Peyer's patch (tissue), 4 donors: ENCODE results near the gene GPR21. TPM values are rescaled to one million over a fixed set of nuclear protein-coding genes. Genes with fewer than 3 reads are reported as not detected.

Source experiments
- DNase-seq, 3 donors: peaks; one replicate each; pipeline ENCODE4 v3.0.0-alpha.2; 2017 to 2019
- H3K27ac ChIP-seq, 4 donors: fragments of 200-600 bp; sonication (generic); one replicate each; pipeline ENCODE4 v1.5.1; 2016 to 2019
- H3K27me3 ChIP-seq, 2 donors: fragments of 200-600 bp; sonication (generic); one replicate each; pipeline ENCODE4 v1.5.1; 2019
- H3K36me3 ChIP-seq, 3 donors: fragments of 200-600 bp; sonication (generic); one replicate each; pipeline ENCODE4 v1.5.1; 2016 to 2019
- H3K4me1 ChIP-seq, 4 donors: fragments of 200-600 bp; sonication (generic); one replicate each; pipeline ENCODE4 v1.5.1; 2016 to 2019
- H3K4me3 ChIP-seq, 4 donors: fragments of 200-600 bp; sonication (generic); 1 replicate in 3 of 4; 2 replicates in 1 of 4; pipeline ENCODE4 v1.5.1; 2016 to 2019; ENCODE audit warnings: mild to moderate bottlenecking in 1 of 4
- H3K9me3 ChIP-seq, 4 donors: fragments of 200-600 bp; sonication (generic); one replicate each; pipeline ENCODE4 v1.5.1; 2016 to 2019; ENCODE audit warnings: mild to moderate bottlenecking in 1 of 4
- CTCF ChIP-seq, 6 experiments: fragments of 450-650 bp in 4 of 6; fragments of 200-600 bp in 2 of 6; sonication (generic) in 1 of 6; IDR thresholded peaks; one replicate each; pipeline ENCODE4 v1.5.1; 2017 to 2019; ENCODE audit warnings: antibody characterized with exemption in 6 of 6, mild to moderate bottlenecking in 3 of 6, moderate library complexity in 1 of 6
- POLR2A ChIP-seq, 2 donors: fragments of 450-650 bp; IDR thresholded peaks; one replicate each; pipeline ENCODE4 v1.5.1; 2017; ENCODE audit warnings: antibody characterized with exemption in 2 of 2, mild to moderate bottlenecking in 2 of 2, moderate library complexity in 2 of 2
- total RNA-seq, 4 donors: library from RNA; depleted of rRNA; stranded (reverse); fragments of >200 nt; gene quantifications; one replicate each; pipeline ENCODE4 v1.1.0, GENCODE V29; 2016

The GPR21 gene
- total RNA-seq, 4 donors from 2014 or later: 1.9 to 2.5 (median 1.9) TPM; not detected in 1

GRCh38 chr9:123063896-123064295 is 30.4 kb downstream of the GPR21 start:
- DNase-seq: no peak
- Histone ChIP-seq H3K36me3 (peaks cover 0 to 29% (median 0%) of the 10 kb centered on the region in 3 donors), H3K4me1 (no peaks in the 10 kb centered on the region), H3K27me3 (no peaks in the 10 kb centered on the region), H3K9me3 (no peaks in the 10 kb centered on the region), H3K4me3 (no peak overlapping the region), H3K27ac (no peak overlapping the region)
- TF ChIP-seq POLR2A (IDR thresholded peaks at IDR 0.05) (no peak), CTCF (IDR thresholded peaks at IDR 0.05) (no peak)

GRCh38 chr9:123064716-123065115 is 31.2 kb downstream of the GPR21 start:
- Histone ChIP-seq H3K4me1 (no peaks in the 10 kb centered on the region), H3K4me3 (no peak overlapping the region), H3K27ac (no peak overlapping the region), H3K36me3 (peaks cover 0 to 29% (median 0%) of the 10 kb centered on the region in 3 donors), H3K27me3 (no peaks in the 10 kb centered on the region), H3K9me3 (no peaks in the 10 kb centered on the region)
- no peak for DNase-seq
- TF ChIP-seq POLR2A (IDR thresholded peaks at IDR 0.05) (no peak), CTCF (IDR thresholded peaks at IDR 0.05) (no peak)

GRCh38 chr9:123065196-123065595 is 31.7 kb downstream of the GPR21 start:
- TF ChIP-seq CTCF (IDR thresholded peaks at IDR 0.05): no peak
- TF ChIP-seq POLR2A (IDR thresholded peaks at IDR 0.05): no peak
- H3K4me3 ChIP-seq: no peak overlapping the region
- no peaks in the 10 kb centered on the region for H3K27me3 ChIP-seq
- no peak for DNase-seq
- H3K4me1 ChIP-seq: no peaks in the 10 kb centered on the region
- H3K9me3 ChIP-seq: no peaks in the 10 kb centered on the region
- H3K36me3 ChIP-seq: peaks cover 0 to 31% (median 0%) of the 10 kb centered on the region in 3 donors
- no peak overlapping the region for H3K27ac ChIP-seq

GRCh38 chr9:123067136-123067535 is 33.7 kb downstream of the GPR21 start:
- peaks cover 0 to 36% (median 0%) of the 10 kb centered on the region in 3 donors for H3K36me3 ChIP-seq
- no peak overlapping the region for H3K27ac ChIP-seq

GRCh38 chr9:123069010-123069481 is 35.6 kb downstream of the GPR21 start:
- no peak overlapping the region for H3K27ac ChIP-seq
- H3K9me3 ChIP-seq: no peaks in the 10 kb centered on the region
- DNase-seq: no peak
- H3K27me3 ChIP-seq: no peaks in the 10 kb centered on the region
- peaks cover 0 to 39% (median 0%) of the 10 kb centered on the region in 3 donors for H3K36me3 ChIP-seq
- no peaks in the 10 kb centered on the region for H3K4me1 ChIP-seq
- no peak for TF ChIP-seq CTCF (IDR thresholded peaks at IDR 0.05)
- no peak for TF ChIP-seq POLR2A (IDR thresholded peaks at IDR 0.05)
- no peak overlapping the region for H3K4me3 ChIP-seq

More at GRCh38 chr9:123067136-123067535, 33.7 kb downstream of the GPR21 start:
- TF ChIP-seq CTCF (IDR thresholded peaks at IDR 0.05) (no peak), POLR2A (IDR thresholded peaks at IDR 0.05) (no peak)
- H3K9me3 ChIP-seq: no peaks in the 10 kb centered on the region
- H3K4me1 ChIP-seq: no peaks in the 10 kb centered on the region
- no peaks in the 10 kb centered on the region for H3K27me3 ChIP-seq
- no peak overlapping the region for H3K4me3 ChIP-seq
- DNase-seq: no peak

GRCh38 chr9:123070198-123070597 is 36.7 kb downstream of the GPR21 start:
- TF ChIP-seq CTCF (IDR thresholded peaks at IDR 0.05) (no peak), POLR2A (IDR thresholded peaks at IDR 0.05) (no peak)
- DNase-seq: no peak
- Histone ChIP-seq H3K9me3 (no peaks in the 10 kb centered on the region), H3K4me1 (no peaks in the 10 kb centered on the region), H3K27me3 (no peaks in the 10 kb centered on the region), H3K36me3 (peaks cover 0 to 36% (median 0%) of the 10 kb centered on the region in 3 donors), H3K4me3 (no peak overlapping the region), H3K27ac (no peak overlapping the region)
